Right lobe of liver (tissue), 6 donors: ENCODE measurements around the gene ADRM1. TPM values are rescaled to one million over a fixed set of nuclear protein-coding genes. Genes with fewer than 3 reads are reported as not detected.

ENCODE experiments used
- ATAC-seq, 4 donors: fragments of 200-7000 bp; cut with Tn5 transposase; one replicate each; pipeline ENCODE4 v1.9.1; 2020; ENCODE audit warnings: mild to moderate bottlenecking in 4 of 4, moderate library complexity in 4 of 4
- DNase-seq, 3 donors: peaks; one replicate each; pipeline ENCODE4 v3.0.0-alpha.2; 2020
- H3K27ac ChIP-seq, 3 donors: fragments of 200-600 bp; one replicate each; pipeline ENCODE4 v1.8.0; 2022
- H3K27me3 ChIP-seq, 2 donors: fragments of 200-600 bp; one replicate each; pipeline ENCODE4 v1.8.0; 2022
- H3K36me3 ChIP-seq, 4 donors: fragments of 200-600 bp; sonication (generic) in 1 of 4; one replicate each; pipeline versions ENCODE4 v1.5.1 to v1.8.0; 2017 to 2022; ENCODE audit warnings: control low read depth in 1 of 4
- H3K4me1 ChIP-seq, 4 donors: fragments of 200-600 bp; sonication (generic) in 1 of 4; one replicate each; pipeline versions ENCODE4 v1.5.1 to v1.8.0; 2017 to 2022; ENCODE audit warnings: control low read depth in 1 of 4
- H3K4me3 ChIP-seq, 3 donors: fragments of 200-600 bp; one replicate each; pipeline ENCODE4 v1.8.0; 2022
- H3K9me3 ChIP-seq, 4 donors: fragments of 200-600 bp; sonication (generic) in 1 of 4; one replicate each; pipeline versions ENCODE4 v1.5.1 to v1.8.0; 2017 to 2022; ENCODE audit warnings: control low read depth in 1 of 4
- POLR2A ChIP-seq: fragments of 450-650 bp; IDR thresholded peaks from one replicate; pipeline ENCODE4 v1.6.1; 2017; ENCODE audit warnings: antibody characterized with exemption, mild to moderate bottlenecking
- WGBS: methylation state at CpG from one replicate; pipeline ENCODE4 v1.1.6; 2018; ENCODE audit warnings: low coverage, low lambda C conversion rate; ENCODE audit not compliant: insufficient coverage; ENCODE audit errors: missing lambda C conversion rate; 5-methylcytosine and 5-hydroxymethylcytosine counted together
- intact Hi-C, 2 donors: fragments of 100-400 bp; cut with DNase I; formaldehyde crosslinking; loops; one replicate each; pipeline versions ENCODE4 v1.11.2 to v1.14.1; 2022
- total RNA-seq, 6 experiments: library from RNA; depleted of rRNA in 2 of 6; stranded (reverse); fragments of >200 nt in 2 of 6; fragmentation: NEBNext Ultra II Directional in 3 of 6; extraction: Animal tissue kit (Norgen Biotek cat#: 25700) in 3 of 6; gene quantifications; one replicate each; pipeline versions ENCODE4 v1.1.0 to v1.2.4, GENCODE V29; 2016 to 2023
- TF ChIP-seq, protein P1 (sequence below), 4 donors: fragments of 200-600 bp in 3 of 4; fragments of 450-650 bp in 1 of 4; IDR thresholded peaks; one replicate each; pipeline versions ENCODE4 v1.5.1 to v1.8.0; 2016 to 2022; ENCODE audit warnings: antibody characterized with exemption in 4 of 4, mild to moderate bottlenecking in 2 of 4
- donor health status: DM: no; HTN: yes; CAD: no.
- donor health status: DM: no; HTN: no; CAD: no.
- donor health status: DM: no; HTN: no; CAD: no.
- donor health status: DM: no; HTN: yes; CAD: no.
- donor health status: DM: no; HTN: yes; CAD: no.

Gene ADRM1
- total RNA-seq, 6 experiments from 2014 or later, result 49.5 to 139 (median 55.7) TPM

- Histone ChIP-seq H3K36me3 (peaks cover 0 to 24% (median 4%) of the 10 kb centered on the region in 4 donors), H3K27ac (no peak overlapping the region), H3K9me3 (no peaks in the 10 kb centered on the region), H3K27me3 (no peaks in the 10 kb centered on the region), H3K4me1 (no peaks in the 10 kb centered on the region), H3K4me3 (no peak overlapping the region)
- intact Hi-C loops, result no loop called here
- TF ChIP-seq, protein P1, sequence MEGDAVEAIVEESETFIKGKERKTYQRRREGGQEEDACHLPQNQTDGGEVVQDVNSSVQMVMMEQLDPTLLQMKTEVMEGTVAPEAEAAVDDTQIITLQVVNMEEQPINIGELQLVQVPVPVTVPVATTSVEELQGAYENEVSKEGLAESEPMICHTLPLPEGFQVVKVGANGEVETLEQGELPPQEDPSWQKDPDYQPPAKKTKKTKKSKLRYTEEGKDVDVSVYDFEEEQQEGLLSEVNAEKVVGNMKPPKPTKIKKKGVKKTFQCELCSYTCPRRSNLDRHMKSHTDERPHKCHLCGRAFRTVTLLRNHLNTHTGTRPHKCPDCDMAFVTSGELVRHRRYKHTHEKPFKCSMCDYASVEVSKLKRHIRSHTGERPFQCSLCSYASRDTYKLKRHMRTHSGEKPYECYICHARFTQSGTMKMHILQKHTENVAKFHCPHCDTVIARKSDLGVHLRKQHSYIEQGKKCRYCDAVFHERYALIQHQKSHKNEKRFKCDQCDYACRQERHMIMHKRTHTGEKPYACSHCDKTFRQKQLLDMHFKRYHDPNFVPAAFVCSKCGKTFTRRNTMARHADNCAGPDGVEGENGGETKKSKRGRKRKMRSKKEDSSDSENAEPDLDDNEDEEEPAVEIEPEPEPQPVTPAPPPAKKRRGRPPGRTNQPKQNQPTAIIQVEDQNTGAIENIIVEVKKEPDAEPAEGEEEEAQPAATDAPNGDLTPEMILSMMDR (IDR thresholded peaks at IDR 0.05), result no peak
- TF ChIP-seq POLR2A, result no peak
- 100% methylated on average over 1 of the region's 1 CpG for WGBS
- DNase-seq (no peak), ATAC-seq (no peak)
Measured at GRCh38 chr20:62265365-62265764, 37.4 kb upstream of the ADRM1 start.

GRCh38 chr20:62266340-62266739 lies 36.5 kb upstream of the ADRM1 start:
- intact Hi-C loops, result no loop called here
- DNase-seq, result no peak

DNA sequence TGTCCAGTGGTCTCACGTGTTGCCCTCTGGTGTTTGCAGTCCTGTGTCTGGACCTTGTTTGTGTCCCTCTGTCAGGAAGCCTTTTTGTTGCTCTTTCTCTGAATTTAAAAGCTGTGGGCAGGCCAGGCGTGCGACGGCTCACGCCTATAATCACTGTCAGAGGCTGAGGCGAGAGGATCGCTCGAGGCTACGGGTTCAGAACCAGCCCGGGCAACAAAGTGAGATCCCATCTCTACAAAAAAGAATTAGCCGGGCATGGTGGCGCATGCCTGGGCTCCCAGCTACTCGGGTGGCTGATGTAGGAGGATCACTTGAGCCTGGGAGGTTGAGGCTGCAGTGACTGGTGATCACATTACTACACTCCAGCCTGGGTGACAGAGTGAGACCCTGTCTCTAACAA lies 35.9 kb upstream of the ADRM1 start:
- peaks cover 0 to 14% (median 4%) of the 10 kb centered on the region in 4 donors for H3K36me3 ChIP-seq

More at GRCh38 chr20:62266340-62266739, 36.5 kb upstream of the ADRM1 start:
- H3K27me3 ChIP-seq, result no peaks in the 10 kb centered on the region
- WGBS, result 89% methylated on average over 6 of the region's 10 CpGs
- H3K36me3 ChIP-seq, result peaks cover 0 to 15% (median 4%) of the 10 kb centered on the region in 4 donors
- no peak for TF ChIP-seq POLR2A
- TF ChIP-seq, protein P1 (IDR thresholded peaks at IDR 0.05), result no peak
- H3K4me1 ChIP-seq, result no peaks in the 10 kb centered on the region
- H3K4me3 ChIP-seq, result no peak overlapping the region
- H3K9me3 ChIP-seq, result no peaks in the 10 kb centered on the region
- ATAC-seq, result no peak
- no peak overlapping the region for H3K27ac ChIP-seq

GRCh38 chr20:62267543-62267942 lies 35.3 kb upstream of the ADRM1 start:
- no peaks in the 10 kb centered on the region for H3K27me3 ChIP-seq
- no peak overlapping the region for H3K27ac ChIP-seq
- peaks cover 0 to 16% (median 7%) of the 10 kb centered on the region in 4 donors for H3K36me3 ChIP-seq
- DNase-seq (no peak), ATAC-seq (no peak)
- 89% methylated on average over 7 of the region's 10 CpGs for WGBS
- H3K4me1 ChIP-seq, result no peaks in the 10 kb centered on the region
- H3K4me3 ChIP-seq, result no peak overlapping the region
- H3K9me3 ChIP-seq, result no peaks in the 10 kb centered on the region
- TF ChIP-seq, protein P1 (IDR thresholded peaks at IDR 0.05), result no peak
- TF ChIP-seq POLR2A, result no peak
- intact Hi-C loops, result no loop called here

More for the DNA sequence above, 35.9 kb upstream of the ADRM1 start:
- Histone ChIP-seq H3K27me3 (no peaks in the 10 kb centered on the region), H3K4me1 (no peaks in the 10 kb centered on the region), H3K9me3 (no peaks in the 10 kb centered on the region), H3K27ac (no peak overlapping the region), H3K4me3 (no peak overlapping the region)
- TF ChIP-seq POLR2A, result no peak
- TF ChIP-seq, protein P1 (IDR thresholded peaks at IDR 0.05), result no peak
- WGBS, result 100% methylated on average over 9 of the region's 13 CpGs
- intact Hi-C loops, result no loop called here
- DNase-seq (no peak), ATAC-seq (no peak)
